Measurements from ENCODE around the gene OMP. TPM values are rescaled to one million over a fixed set of nuclear protein-coding genes. Genes with fewer than 3 reads are reported as not detected.

The OMP gene
- total and polyA plus RNA-seq, 2 donors from 2014 or later, result 1.8 TPM; not detected in 1

GRCh38 chr11:77143405-77144020, 40.9 kb downstream of the OMP start:
- no peaks in the 10 kb centered on the region for H3K36me3 ChIP-seq (ENCODE audit: control insufficient read depth in 2 of 3, insufficient read depth in 3 of 3, low read length in 3 of 3)
- TF ChIP-seq, protein P1, sequence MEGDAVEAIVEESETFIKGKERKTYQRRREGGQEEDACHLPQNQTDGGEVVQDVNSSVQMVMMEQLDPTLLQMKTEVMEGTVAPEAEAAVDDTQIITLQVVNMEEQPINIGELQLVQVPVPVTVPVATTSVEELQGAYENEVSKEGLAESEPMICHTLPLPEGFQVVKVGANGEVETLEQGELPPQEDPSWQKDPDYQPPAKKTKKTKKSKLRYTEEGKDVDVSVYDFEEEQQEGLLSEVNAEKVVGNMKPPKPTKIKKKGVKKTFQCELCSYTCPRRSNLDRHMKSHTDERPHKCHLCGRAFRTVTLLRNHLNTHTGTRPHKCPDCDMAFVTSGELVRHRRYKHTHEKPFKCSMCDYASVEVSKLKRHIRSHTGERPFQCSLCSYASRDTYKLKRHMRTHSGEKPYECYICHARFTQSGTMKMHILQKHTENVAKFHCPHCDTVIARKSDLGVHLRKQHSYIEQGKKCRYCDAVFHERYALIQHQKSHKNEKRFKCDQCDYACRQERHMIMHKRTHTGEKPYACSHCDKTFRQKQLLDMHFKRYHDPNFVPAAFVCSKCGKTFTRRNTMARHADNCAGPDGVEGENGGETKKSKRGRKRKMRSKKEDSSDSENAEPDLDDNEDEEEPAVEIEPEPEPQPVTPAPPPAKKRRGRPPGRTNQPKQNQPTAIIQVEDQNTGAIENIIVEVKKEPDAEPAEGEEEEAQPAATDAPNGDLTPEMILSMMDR (IDR thresholded peaks at IDR 0.05; ENCODE audit: borderline replicate concordance, extremely low read depth, insufficient read depth), result no peak
- no peak overlapping the region for H3K9ac ChIP-seq (ENCODE audit: low read length in 3 of 3)
- H3K4me3 ChIP-seq (ENCODE audit: low read length in 3 of 3), result no peak overlapping the region
- intact Hi-C loops (cut with DNase I), result no loop called here
- H3K4me1 ChIP-seq (ENCODE audit: control insufficient read depth in 2 of 3, insufficient read depth in 2 of 3, low read depth in 1 of 3, low read length in 3 of 3), result peaks cover 0 to 13% (median 5%) of the 10 kb centered on the region in 3 donors
- FAIRE-seq (no peak), DNase-seq (peak in 1 of 5 donors; percentile 40)
- no peaks in the 10 kb centered on the region for H3K9me3 ChIP-seq (ENCODE audit: control insufficient read depth in 2 of 3, insufficient read depth in 1 of 3, low read length in 3 of 3)
- no peak overlapping the region for H3K27ac ChIP-seq (ENCODE audit: low read depth in 2 of 2, low read length in 2 of 2)
- peaks cover 4% of the 10 kb centered on the region for H3K27me3 ChIP-seq (ENCODE audit: control insufficient read depth, insufficient read depth, low read length)

DNA sequence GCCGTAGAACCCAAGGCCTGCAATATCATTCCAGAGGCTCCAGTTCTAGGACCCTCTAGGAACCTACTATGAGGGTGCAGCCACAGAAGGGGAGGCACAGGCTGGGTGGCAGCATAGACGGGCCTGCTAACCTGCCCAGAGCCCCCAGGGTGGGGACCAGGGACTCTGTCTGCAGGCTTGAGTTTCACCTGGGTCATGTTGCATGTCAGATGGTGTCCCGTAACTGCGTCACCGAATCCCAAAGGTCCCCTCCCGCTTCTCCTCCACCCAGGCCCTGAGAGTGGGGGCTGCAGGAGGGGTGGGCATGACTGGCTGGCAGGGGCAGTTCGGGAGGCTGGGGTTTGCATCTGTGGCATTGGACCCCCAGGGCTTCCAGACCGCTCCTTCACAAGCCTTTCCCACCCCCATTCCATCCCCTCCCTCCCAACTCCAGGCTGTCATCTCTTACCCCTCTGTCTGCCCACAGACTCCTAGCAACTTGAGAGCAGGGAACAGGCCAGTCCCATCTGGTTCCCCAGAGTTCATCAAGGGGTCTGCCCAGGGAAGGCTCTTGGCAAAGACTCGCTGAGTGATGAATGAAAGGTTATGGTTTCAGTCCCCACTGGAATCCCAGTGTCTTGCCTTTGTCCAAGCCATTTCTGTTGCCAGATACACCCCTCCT, 41.7 kb downstream of the OMP start:
- intact Hi-C loops (cut with DNase I), result no loop called here
- H3K9ac ChIP-seq (ENCODE audit: low read length in 3 of 3), result no peak overlapping the region
- H3K36me3 ChIP-seq (ENCODE audit: control insufficient read depth in 2 of 3, insufficient read depth in 3 of 3, low read length in 3 of 3), result no peaks in the 10 kb centered on the region
- H3K9me3 ChIP-seq (ENCODE audit: control insufficient read depth in 2 of 3, insufficient read depth in 1 of 3, low read length in 3 of 3), result no peaks in the 10 kb centered on the region
- no peak overlapping the region for H3K27ac ChIP-seq (ENCODE audit: low read depth in 2 of 2, low read length in 2 of 2)
- no peaks in the 10 kb centered on the region for H3K27me3 ChIP-seq (ENCODE audit: control insufficient read depth, insufficient read depth, low read length)
- TF ChIP-seq, protein P1 (IDR thresholded peaks at IDR 0.05; ENCODE audit: borderline replicate concordance, extremely low read depth, insufficient read depth), result no peak
- no peak overlapping the region for H3K4me3 ChIP-seq (ENCODE audit: low read length in 3 of 3)
- peaks cover 0 to 13% (median 5%) of the 10 kb centered on the region in 3 donors for H3K4me1 ChIP-seq (ENCODE audit: control insufficient read depth in 2 of 3, insufficient read depth in 2 of 3, low read depth in 1 of 3, low read length in 3 of 3)
- DNase-seq (peak; percentile 40 to 65 (median 45)), FAIRE-seq (no peak)

DNA sequence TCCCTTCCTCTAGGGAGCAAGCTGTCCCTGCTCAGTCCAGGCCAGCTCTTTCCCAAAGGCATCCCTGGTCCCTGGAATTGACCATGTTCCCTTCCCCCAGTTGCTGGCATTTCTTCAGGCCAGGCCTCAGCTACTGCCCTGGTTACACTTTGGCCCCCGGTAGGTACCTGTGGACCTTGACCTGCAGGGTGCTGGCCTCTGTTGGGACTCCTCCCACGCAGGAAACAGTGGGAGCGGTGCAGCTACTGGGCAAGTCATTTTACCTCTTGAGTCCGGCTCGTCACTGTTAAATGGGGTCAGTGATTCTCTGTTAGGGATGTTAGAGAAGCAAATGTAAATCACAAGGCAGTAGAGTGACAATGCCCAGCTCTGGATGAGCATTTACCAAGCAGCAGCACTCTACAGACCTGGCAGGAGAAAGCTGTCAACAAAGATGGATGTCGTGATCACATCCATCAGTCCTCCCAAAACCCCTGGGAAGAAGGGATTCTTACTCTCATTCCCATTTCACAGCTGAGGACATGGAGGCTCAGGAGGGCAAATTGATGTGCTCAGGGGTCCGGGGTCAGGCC, 42.3 kb downstream of the OMP start:
- no peak overlapping the region for H3K4me3 ChIP-seq (ENCODE audit: low read length in 3 of 3)
- DNase-seq (peak in 1 of 5 donors; percentile 63), FAIRE-seq (no peak)
- H3K36me3 ChIP-seq (ENCODE audit: control insufficient read depth in 2 of 3, insufficient read depth in 3 of 3, low read length in 3 of 3), result no peaks in the 10 kb centered on the region
- intact Hi-C loops (cut with DNase I), result no loop called here
- peak overlapping the region in 1 of 2 donors; percentile 15 for H3K27ac ChIP-seq (ENCODE audit: low read depth in 2 of 2, low read length in 2 of 2)
- no peaks in the 10 kb centered on the region for H3K9me3 ChIP-seq (ENCODE audit: control insufficient read depth in 2 of 3, insufficient read depth in 1 of 3, low read length in 3 of 3)
- TF ChIP-seq, protein P1 (IDR thresholded peaks at IDR 0.05; ENCODE audit: borderline replicate concordance, extremely low read depth, insufficient read depth), result no peak
- H3K4me1 ChIP-seq (ENCODE audit: control insufficient read depth in 2 of 3, insufficient read depth in 2 of 3, low read depth in 1 of 3, low read length in 3 of 3), result peaks cover 0 to 13% (median 5%) of the 10 kb centered on the region in 3 donors
- no peaks in the 10 kb centered on the region for H3K27me3 ChIP-seq (ENCODE audit: control insufficient read depth, insufficient read depth, low read length)
- no peak overlapping the region for H3K9ac ChIP-seq (ENCODE audit: low read length in 3 of 3)
